ENCODE data around the gene NEK6. TPM values are rescaled to one million over a fixed set of nuclear protein-coding genes. Genes with fewer than 3 reads are reported as not detected.
"Not testable (repeated sequence)": the region's sequence is repeated elsewhere in the genome, so short reads cannot be mapped to it uniquely, and the experiment has no call there.

NEK6 gene
- total RNA-seq, 1 experiment from 2014 or later, result 28.4 TPM

- no peak overlapping the region for H3K4me3 ChIP-seq
- no peaks in the 10 kb centered on the region for H3K9me3 ChIP-seq (replicated peaks)
- H3K36me3 ChIP-seq, result no peaks in the 10 kb centered on the region
- no peaks in the 10 kb centered on the region for H3K27me3 ChIP-seq
- DNase-seq, result no peak
- H3K4me1 ChIP-seq, result no peaks in the 10 kb centered on the region
- no peak overlapping the region for H3K27ac ChIP-seq
These were observed 38.7 kb upstream of the NEK6 start for GRCh38 chr9:124218987-124219461.

GRCh38 chr9:124220946-124221451 is 36.8 kb upstream of the NEK6 start:
- Histone ChIP-seq H3K4me1 (no peaks in the 10 kb centered on the region), H3K4me3 (no peak overlapping the region), H3K27me3 (no peaks in the 10 kb centered on the region), H3K36me3 (no peaks in the 10 kb centered on the region), H3K9me3 (replicated peaks) (no peaks in the 10 kb centered on the region), H3K27ac (no peak overlapping the region)
- DNase-seq, result no peak

GRCh38 chr9:124221676-124222075 is 36.1 kb upstream of the NEK6 start:
- H3K27ac ChIP-seq, result no peak overlapping the region
- no peak overlapping the region for H3K4me3 ChIP-seq
- no peaks in the 10 kb centered on the region; the same call in 1 of the 2 replicates for H3K27me3 ChIP-seq
- H3K9me3 ChIP-seq (replicated peaks), result no peaks in the 10 kb centered on the region
- no peak for DNase-seq
- no peaks in the 10 kb centered on the region for H3K4me1 ChIP-seq
- no peaks in the 10 kb centered on the region for H3K36me3 ChIP-seq

GRCh38 chr9:124222109-124222508 is 35.6 kb upstream of the NEK6 start:
- H3K27me3 ChIP-seq, result no peaks in the 10 kb centered on the region; the same call in 1 of the 2 replicates
- H3K4me1 ChIP-seq, result no peaks in the 10 kb centered on the region
- H3K36me3 ChIP-seq, result no peaks in the 10 kb centered on the region
- H3K27ac ChIP-seq, result no peak overlapping the region
- H3K4me3 ChIP-seq, result no peak overlapping the region
- DNase-seq, result no peak
- no peaks in the 10 kb centered on the region for H3K9me3 ChIP-seq (replicated peaks)

- H3K27me3 ChIP-seq, result no peaks in the 10 kb centered on the region; the same call in 1 of the 2 replicates
- no peaks in the 10 kb centered on the region for H3K36me3 ChIP-seq
- no peaks in the 10 kb centered on the region for H3K9me3 ChIP-seq (replicated peaks)
- no peaks in the 10 kb centered on the region for H3K4me1 ChIP-seq
- no peak for DNase-seq
- no peak overlapping the region for H3K27ac ChIP-seq
- no peak overlapping the region for H3K4me3 ChIP-seq
These were observed 34.6 kb upstream of the NEK6 start for GRCh38 chr9:124222918-124223720.

- Histone ChIP-seq H3K4me3 (no peak overlapping the region), H3K36me3 (no peaks in the 10 kb centered on the region), H3K9me3 (replicated peaks) (no peaks in the 10 kb centered on the region), H3K27me3 (no peaks in the 10 kb centered on the region; the same call in 1 of the 2 replicates), H3K4me1 (no peaks in the 10 kb centered on the region), H3K27ac (no peak overlapping the region)
- DNase-seq, result no peak
These were observed 31.8 kb upstream of the NEK6 start for GRCh38 chr9:124225945-124226344.

- H3K4me1 ChIP-seq, result no peaks in the 10 kb centered on the region
- no peak for DNase-seq
- H3K4me3 ChIP-seq, result no peak overlapping the region
- H3K27ac ChIP-seq, result no peak overlapping the region
- no peaks in the 10 kb centered on the region for H3K36me3 ChIP-seq
- no peaks in the 10 kb centered on the region for H3K9me3 ChIP-seq (replicated peaks)
- H3K27me3 ChIP-seq, result no peaks in the 10 kb centered on the region; the same call in 1 of the 2 replicates
These were observed 29.2 kb upstream of the NEK6 start for GRCh38 chr9:124228516-124228915.

GRCh38 chr9:124231095-124231737 is 26.5 kb upstream of the NEK6 start:
- Histone ChIP-seq H3K27ac (no peak overlapping the region), H3K9me3 (replicated peaks) (0 out of 2 replicates have a peak, but pooled peaks cover 5% of the 10 kb centered on the region), H3K36me3 (no peaks in the 10 kb centered on the region), H3K4me1 (no peaks in the 10 kb centered on the region), H3K4me3 (no peak overlapping the region), H3K27me3 (no peaks in the 10 kb centered on the region; the same call in 1 of the 2 replicates)
- DNase-seq, result no peak

- no peaks in the 10 kb centered on the region for H3K27me3 ChIP-seq
- no peak for DNase-seq
- 0 out of 2 replicates have a peak, but pooled peaks cover 5% of the 10 kb centered on the region for H3K9me3 ChIP-seq (replicated peaks)
- no peaks in the 10 kb centered on the region for H3K36me3 ChIP-seq
- no peak overlapping the region for H3K27ac ChIP-seq
- no peaks in the 10 kb centered on the region; the same call in 1 of the 2 replicates for H3K4me1 ChIP-seq
- H3K4me3 ChIP-seq, result no peak overlapping the region
These were observed 19.1 kb upstream of the NEK6 start for GRCh38 chr9:124238546-124239140.

GRCh38 chr9:124239249-124240073 is 18.3 kb upstream of the NEK6 start:
- Histone ChIP-seq H3K27ac (no peak overlapping the region), H3K36me3 (no peaks in the 10 kb centered on the region), H3K27me3 (no peaks in the 10 kb centered on the region), H3K4me3 (no peak overlapping the region), H3K9me3 (replicated peaks) (0 out of 2 replicates have a peak, but pooled peaks cover 4% of the 10 kb centered on the region), H3K4me1 (no peaks in the 10 kb centered on the region; the same call in 1 of the 2 replicates)
- no peak for DNase-seq

- Histone ChIP-seq H3K4me3 (peak overlapping the region; percentile 50), H3K9me3 (replicated peaks) (no peaks in the 10 kb centered on the region), H3K4me1 (no peaks in the 10 kb centered on the region; the same call in 1 of the 2 replicates), H3K27me3 (no peaks in the 10 kb centered on the region), H3K27ac (peak overlapping the region; percentile 42), H3K36me3 (no peaks in the 10 kb centered on the region)
- peak; percentile 93 to 95 for DNase-seq
These were observed 15.2 kb upstream of the NEK6 start for GRCh38 chr9:124242331-124243194.

GRCh38 chr9:124247393-124247792 is 10.4 kb upstream of the NEK6 start:
- not testable (repeated sequence) for H3K27me3 ChIP-seq; H3K9me3 ChIP-seq (replicated peaks); H3K27ac ChIP-seq; DNase-seq; H3K36me3 ChIP-seq; H3K4me3 ChIP-seq
- H3K4me1 ChIP-seq, result peaks cover 27% of the 10 kb centered on the region

GRCh38 chr9:124248066-124248465 is 9.7 kb upstream of the NEK6 start:
- peak; percentile 65 for DNase-seq

More at GRCh38 chr9:124248066-124248465, 9.7 kb upstream of the NEK6 start:
- H3K4me1 ChIP-seq, result peaks cover 28% of the 10 kb centered on the region
- no peaks in the 10 kb centered on the region for H3K27me3 ChIP-seq
- no peak overlapping the region for H3K4me3 ChIP-seq
- H3K27ac ChIP-seq, result no peak overlapping the region
- no peaks in the 10 kb centered on the region for H3K9me3 ChIP-seq (replicated peaks)
- no peaks in the 10 kb centered on the region for H3K36me3 ChIP-seq
